ENCODE data around the gene PAK4.

The PAK4 gene

GRCh38 chr19:39167461-39168257 lies 42.1 kb downstream of the PAK4 start:
- no peak for DNase-seq

- DNase-seq, result no peak
Observed at GRCh38 chr19:39168258-39169142, 42.9 kb downstream of the PAK4 start.

- DNase-seq, result no peak
Observed at GRCh38 chr19:39169143-39169810, 43.7 kb downstream of the PAK4 start.

GRCh38 chr19:39170386-39171231 lies 45.0 kb downstream of the PAK4 start:
- DNase-seq, result no peak

- no peak for DNase-seq
Observed at GRCh38 chr19:39171479-39172465, 46.2 kb downstream of the PAK4 start.

GRCh38 chr19:39172700-39173501 lies 47.3 kb downstream of the PAK4 start:
- DNase-seq, result no peak

- DNase-seq, result no peak
Observed at GRCh38 chr19:39173502-39173991, 48.0 kb downstream of the PAK4 start.

GRCh38 chr19:39174142-39174541 lies 48.6 kb downstream of the PAK4 start:
- DNase-seq, result no peak

- DNase-seq, result no peak
Observed at GRCh38 chr19:39174558-39175544, 49.3 kb downstream of the PAK4 start.

- DNase-seq, result no peak
Observed at GRCh38 chr19:39175564-39175963, 50.0 kb downstream of the PAK4 start.

GRCh38 chr19:39177110-39177699 lies 51.6 kb downstream of the PAK4 start:
- DNase-seq, result no peak

GRCh38 chr19:39177736-39178135 lies 52.1 kb downstream of the PAK4 start:
- DNase-seq, result no peak

GRCh38 chr19:39178296-39179006 lies 52.9 kb downstream of the PAK4 start:
- no peak for DNase-seq

- no peak for DNase-seq
Observed at GRCh38 chr19:39179754-39180153, 54.2 kb downstream of the PAK4 start.

- DNase-seq, result no peak
Observed at GRCh38 chr19:39180749-39181148, 55.2 kb downstream of the PAK4 start.

GRCh38 chr19:39181500-39182173 lies 56.1 kb downstream of the PAK4 start:
- no peak for DNase-seq

- no peak for DNase-seq
Observed at GRCh38 chr19:39182174-39182505, 56.6 kb downstream of the PAK4 start.
